Hepatocyte (in vitro differentiated cells): ENCODE data around the gene TRPM3.

ENCODE experiments used
- EZH2 ChIP-seq: fragments of 200-600 bp; sonication (generic); IDR thresholded peaks from 2 replicates; pipeline ENCODE4 v1.6.1; 2016; ENCODE audit warnings: antibody characterized with exemption, mild to moderate bottlenecking, borderline replicate concordance
- EZH2phosphoT487 ChIP-seq: fragments of 200-600 bp; sonication (generic); IDR thresholded peaks from one replicate; pipeline ENCODE4 v1.6.1; 2018; ENCODE audit warnings: antibody characterized with exemption, mild to moderate bottlenecking, low read depth, moderate library complexity; ENCODE audit not compliant: unreplicated experiment, severe bottlenecking
- TF ChIP-seq, protein P1 (sequence below): fragments of 200-600 bp; sonication (generic); IDR thresholded peaks from 2 replicates; pipeline ENCODE4 v1.5.1; 2016; ENCODE audit warnings: antibody characterized with exemption, mild to moderate bottlenecking; ENCODE audit not compliant: poor library complexity

DNA sequence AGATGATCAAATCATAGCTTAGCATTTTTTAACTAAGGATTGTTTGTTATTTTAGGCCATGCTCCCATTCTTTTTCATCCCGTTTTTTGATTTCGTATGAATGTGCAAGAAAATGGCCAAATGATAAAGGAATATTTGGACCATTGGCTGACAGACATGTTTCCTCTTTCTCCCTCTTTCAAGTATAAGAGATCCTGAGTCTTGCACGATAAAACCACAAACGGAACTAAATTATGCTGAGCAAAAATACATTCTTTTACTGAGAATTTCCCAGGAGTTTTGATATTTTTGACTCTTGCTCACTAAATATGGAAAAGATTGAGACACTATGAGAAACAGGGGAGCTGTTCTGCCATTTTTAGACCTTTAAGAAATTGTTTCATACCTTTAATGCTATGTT lies 616.6 kb downstream of the TRPM3 start:
- TF ChIP-seq, protein P1, sequence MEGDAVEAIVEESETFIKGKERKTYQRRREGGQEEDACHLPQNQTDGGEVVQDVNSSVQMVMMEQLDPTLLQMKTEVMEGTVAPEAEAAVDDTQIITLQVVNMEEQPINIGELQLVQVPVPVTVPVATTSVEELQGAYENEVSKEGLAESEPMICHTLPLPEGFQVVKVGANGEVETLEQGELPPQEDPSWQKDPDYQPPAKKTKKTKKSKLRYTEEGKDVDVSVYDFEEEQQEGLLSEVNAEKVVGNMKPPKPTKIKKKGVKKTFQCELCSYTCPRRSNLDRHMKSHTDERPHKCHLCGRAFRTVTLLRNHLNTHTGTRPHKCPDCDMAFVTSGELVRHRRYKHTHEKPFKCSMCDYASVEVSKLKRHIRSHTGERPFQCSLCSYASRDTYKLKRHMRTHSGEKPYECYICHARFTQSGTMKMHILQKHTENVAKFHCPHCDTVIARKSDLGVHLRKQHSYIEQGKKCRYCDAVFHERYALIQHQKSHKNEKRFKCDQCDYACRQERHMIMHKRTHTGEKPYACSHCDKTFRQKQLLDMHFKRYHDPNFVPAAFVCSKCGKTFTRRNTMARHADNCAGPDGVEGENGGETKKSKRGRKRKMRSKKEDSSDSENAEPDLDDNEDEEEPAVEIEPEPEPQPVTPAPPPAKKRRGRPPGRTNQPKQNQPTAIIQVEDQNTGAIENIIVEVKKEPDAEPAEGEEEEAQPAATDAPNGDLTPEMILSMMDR: no peak
- TF ChIP-seq EZH2phosphoT487 (no peak), EZH2 (no peak)
